Activated naive CD8-positive, alpha-beta T cell treated with anti-CD3 and anti-CD28 coated beads, Interleukin-2, amount 10 ng/mL, durations not matched to agents 7 days and 5 days (primary cell): ENCODE measurements around the gene RPS6KA5. TPM values are rescaled to one million over a fixed set of nuclear protein-coding genes. Genes with fewer than 3 reads are reported as not detected.

Experiments
- ATAC-seq: fragments of 150-1000 bp; cut with Tn5 transposase; one replicate; pipeline ENCODE4 v1.10.0; 2021; ENCODE audit warnings: low read depth, moderate library complexity
- POLR2A ChIA-PET: fragments of 350-600 bp; sonication (Branson Sonifier 250); formaldehyde crosslinking; loops from one replicate; lab custom pipeline; 2021; ENCODE audit warnings: antibody characterized with exemption; lab: Charles Lee
- DNase-seq: peaks from one replicate; pipeline ENCODE4 v3.0.0; 2021
- H3K27ac Mint-ChIP-seq: one replicate; pipeline ENCODE4 v1.8.0; 2022; ENCODE audit warnings: mild to moderate bottlenecking, mixed read lengths
- H3K27me3 Mint-ChIP-seq: one replicate; pipeline ENCODE4 v1.8.0; 2022; ENCODE audit warnings: mild to moderate bottlenecking, moderate library complexity, mixed read lengths
- H3K36me3 Mint-ChIP-seq: one replicate; pipeline ENCODE4 v1.8.0; 2021; ENCODE audit warnings: mild to moderate bottlenecking, mixed read lengths
- H3K4me1 Mint-ChIP-seq: one replicate; pipeline ENCODE4 v1.8.0; 2021; ENCODE audit warnings: mixed read lengths
- H3K4me3 Mint-ChIP-seq: one replicate; pipeline ENCODE4 v1.8.0; 2022; ENCODE audit warnings: mild to moderate bottlenecking, moderate library complexity, mixed read lengths
- H3K9me3 Mint-ChIP-seq: one replicate; pipeline ENCODE4 v1.8.0; 2021; ENCODE audit warnings: mixed read lengths
- total RNA-seq, 2 experiments: library from RNA; stranded (reverse); gene quantifications; one replicate each; pipeline ENCODE4 v1.2.3, GENCODE V29; 2021

RPS6KA5 gene
- total RNA-seq, 2 experiments from 2014 or later, result 45.3 to 48.1 TPM

DNA sequence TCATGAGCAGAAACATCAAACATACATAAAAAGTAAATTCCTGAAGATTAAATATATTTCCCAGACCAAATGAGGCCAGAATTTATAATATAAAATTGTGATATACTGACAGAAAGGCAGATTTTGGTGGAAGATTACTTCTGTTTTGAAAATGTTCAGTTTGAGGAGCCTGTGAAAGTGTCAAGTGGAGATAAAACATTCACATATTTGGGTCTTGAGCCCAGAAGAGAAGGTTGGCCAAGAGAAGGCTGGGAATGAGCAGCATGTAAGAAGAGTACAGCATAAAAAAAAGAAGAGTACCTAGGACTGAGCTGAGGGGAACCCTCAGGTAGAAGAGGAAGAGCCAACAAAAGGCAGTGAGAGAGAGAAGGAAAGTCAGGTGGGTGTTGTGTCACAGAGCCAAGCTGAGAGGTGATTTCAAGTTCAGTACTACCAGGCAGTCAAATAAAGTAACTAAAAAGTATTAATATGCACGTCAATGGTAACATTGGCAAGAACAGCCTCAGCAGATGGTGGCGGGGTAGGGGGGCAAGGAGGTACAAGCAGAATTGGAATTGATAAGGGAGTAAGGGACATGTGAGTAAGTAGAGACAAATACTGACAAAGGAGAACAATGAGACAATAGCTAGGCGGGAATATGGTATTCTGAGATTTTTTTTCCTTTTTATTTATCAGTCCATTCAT lies 123.5 kb downstream of the RPS6KA5 start:
- Mint-ChIP-seq H3K4me3 (no peak overlapping the region), H3K27me3 (no peaks in the 10 kb centered on the region), H3K27ac (peak overlapping the region; percentile 44), H3K4me1 (peaks cover 2% of the 10 kb centered on the region), H3K36me3 (peaks cover 63% of the 10 kb centered on the region), H3K9me3 (peaks cover 16% of the 10 kb centered on the region)
- POLR2A ChIA-PET, result no interaction called here
- ATAC-seq (no peak), DNase-seq (no peak)

DNA sequence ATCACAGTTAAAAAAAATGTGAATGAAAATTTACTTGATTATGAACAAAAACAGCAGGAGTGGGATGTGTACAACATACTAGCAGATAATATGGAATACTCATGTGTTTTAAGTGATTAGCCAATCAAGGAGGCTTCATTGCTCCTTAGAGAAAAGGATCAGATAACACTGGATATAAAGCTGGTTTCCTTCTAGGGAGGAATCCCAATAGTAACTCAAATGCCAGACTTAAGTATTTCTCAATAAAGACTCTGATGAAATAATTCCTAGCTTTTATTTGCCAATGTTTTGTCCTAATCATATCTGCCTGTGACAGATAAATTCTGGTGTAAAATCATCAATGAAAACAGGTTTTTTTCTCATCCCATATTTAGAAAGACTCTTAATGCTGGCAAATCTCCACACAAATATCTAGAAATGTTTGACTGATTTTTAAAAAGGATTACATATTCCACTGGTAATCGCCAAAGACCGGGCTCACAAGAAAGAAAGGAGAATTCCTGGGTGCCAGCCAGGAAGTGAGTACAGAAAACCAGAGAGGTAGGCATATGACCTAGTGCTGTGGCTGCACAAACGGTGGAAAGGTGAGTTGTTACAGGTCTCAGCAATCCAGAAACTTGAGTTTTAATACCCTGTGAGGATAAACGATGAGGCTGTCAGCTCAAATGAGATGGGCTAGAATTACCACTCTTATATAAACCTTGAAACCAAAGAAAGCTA lies 135.7 kb downstream of the RPS6KA5 start:
- POLR2A ChIA-PET, result no interaction called here
- Mint-ChIP-seq H3K4me1 (peaks cover 2% of the 10 kb centered on the region), H3K36me3 (peaks cover 39% of the 10 kb centered on the region)

DNA sequence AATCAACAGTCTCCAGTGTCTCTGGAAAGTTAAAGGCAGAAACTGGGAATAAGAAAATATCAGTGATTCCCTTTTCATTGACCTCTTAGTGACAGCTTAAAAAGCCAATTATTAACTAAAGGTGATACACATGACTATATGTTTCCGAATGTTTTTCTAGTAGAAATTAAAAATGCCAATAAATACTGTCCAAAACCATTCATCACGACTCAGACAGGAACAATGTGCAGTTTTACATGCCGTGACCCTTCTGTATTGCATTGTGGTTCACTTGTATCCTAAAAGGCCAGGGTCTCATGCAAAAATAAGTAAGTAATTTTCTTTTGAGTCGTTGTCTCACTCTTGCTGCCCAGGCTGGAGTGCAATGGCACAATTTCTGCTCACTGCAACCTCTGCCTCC lies 138.3 kb downstream of the RPS6KA5 start:
- Mint-ChIP-seq H3K27me3 (no peaks in the 10 kb centered on the region), H3K4me1 (peaks cover 1% of the 10 kb centered on the region), H3K4me3 (no peak overlapping the region), H3K9me3 (peaks cover 1% of the 10 kb centered on the region), H3K27ac (no peak overlapping the region), H3K36me3 (peaks cover 57% of the 10 kb centered on the region)
- ATAC-seq (no peak), DNase-seq (no peak)
- POLR2A ChIA-PET, result no interaction called here

More for the DNA sequence above, 135.7 kb downstream of the RPS6KA5 start:
- H3K27ac Mint-ChIP-seq, result no peak overlapping the region
- no peak overlapping the region for H3K4me3 Mint-ChIP-seq
- no peak for ATAC-seq
- peaks cover 1% of the 10 kb centered on the region for H3K9me3 Mint-ChIP-seq
- no peaks in the 10 kb centered on the region for H3K27me3 Mint-ChIP-seq
- DNase-seq, result no peak

DNA sequence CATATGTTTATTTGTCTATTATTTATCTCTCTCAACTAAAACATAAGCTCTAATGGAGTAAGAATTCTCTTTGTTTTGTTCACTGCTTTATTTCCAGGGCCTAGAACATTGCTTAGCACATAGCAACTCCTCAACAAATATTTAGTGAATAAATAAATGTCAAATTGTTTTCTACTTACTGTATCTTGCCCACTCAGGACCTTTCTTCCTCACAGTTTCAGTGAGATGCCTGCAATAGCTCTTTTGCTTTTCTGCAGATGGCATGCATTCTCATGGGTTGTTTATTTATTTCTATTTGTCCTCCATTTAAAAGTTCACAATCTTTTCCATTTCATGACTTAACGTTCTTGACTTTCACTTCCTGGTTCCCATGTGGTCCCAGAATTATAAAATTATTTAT lies 149.3 kb downstream of the RPS6KA5 start:
- no peaks in the 10 kb centered on the region for H3K9me3 Mint-ChIP-seq
- no peak for ATAC-seq
- POLR2A ChIA-PET, result no interaction called here
- H3K36me3 Mint-ChIP-seq, result peaks cover 59% of the 10 kb centered on the region
- DNase-seq, result no peak
- H3K27ac Mint-ChIP-seq, result no peak overlapping the region
- H3K4me3 Mint-ChIP-seq, result no peak overlapping the region
- H3K27me3 Mint-ChIP-seq, result no peaks in the 10 kb centered on the region
- peaks cover 21% of the 10 kb centered on the region for H3K4me1 Mint-ChIP-seq

DNA sequence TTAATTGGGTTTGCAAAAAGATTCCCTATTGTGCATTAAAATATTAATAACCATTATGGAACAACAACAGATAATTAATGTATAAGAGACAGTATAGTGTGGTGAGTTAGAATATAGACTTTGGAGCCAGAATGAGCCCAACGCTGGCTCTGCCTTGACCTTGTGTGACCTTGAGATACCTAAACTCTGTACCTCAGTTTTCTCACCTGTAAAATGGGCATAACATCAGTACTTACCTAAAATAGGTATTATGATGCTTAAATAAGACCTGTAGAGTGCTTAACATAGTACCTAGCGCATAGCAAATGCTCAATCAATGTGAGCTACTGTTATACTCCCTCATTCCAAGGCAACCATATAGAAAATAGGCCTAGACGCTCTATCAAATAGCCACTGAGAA lies 153.3 kb downstream of the RPS6KA5 start:
- Mint-ChIP-seq H3K4me3 (no peak overlapping the region), H3K36me3 (peaks cover 42% of the 10 kb centered on the region), H3K9me3 (no peaks in the 10 kb centered on the region), H3K4me1 (peaks cover 24% of the 10 kb centered on the region), H3K27me3 (no peaks in the 10 kb centered on the region), H3K27ac (no peak overlapping the region)
- POLR2A ChIA-PET, result no interaction called here
- ATAC-seq (no peak), DNase-seq (no peak)

DNA sequence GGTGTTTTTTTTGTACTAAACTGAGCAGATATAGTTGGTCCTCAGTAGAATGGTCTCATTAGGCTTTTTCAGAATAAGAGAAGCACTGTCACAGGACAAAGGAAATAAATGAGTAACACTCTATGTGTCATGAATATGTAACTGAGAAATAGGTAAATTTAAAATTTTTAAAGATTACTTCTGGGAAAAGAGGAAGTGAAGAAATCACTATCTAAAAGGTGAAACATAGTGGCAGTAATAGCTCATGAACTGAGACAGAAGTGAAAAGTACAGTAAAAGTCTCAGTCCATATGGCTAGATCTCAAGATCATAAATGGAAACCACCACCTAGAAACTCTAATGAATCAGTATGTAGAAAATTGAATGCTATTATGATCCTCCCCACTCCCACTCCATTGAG lies 154.9 kb downstream of the RPS6KA5 start:
- Mint-ChIP-seq H3K4me1 (peaks cover 20% of the 10 kb centered on the region), H3K9me3 (no peaks in the 10 kb centered on the region), H3K4me3 (peak overlapping the region; percentile 30), H3K27ac (peak overlapping the region; percentile 35), H3K36me3 (peaks cover 31% of the 10 kb centered on the region), H3K27me3 (no peaks in the 10 kb centered on the region)
- no peak for DNase-seq
- POLR2A ChIA-PET, result no interaction called here
- ATAC-seq, result no peak

DNA sequence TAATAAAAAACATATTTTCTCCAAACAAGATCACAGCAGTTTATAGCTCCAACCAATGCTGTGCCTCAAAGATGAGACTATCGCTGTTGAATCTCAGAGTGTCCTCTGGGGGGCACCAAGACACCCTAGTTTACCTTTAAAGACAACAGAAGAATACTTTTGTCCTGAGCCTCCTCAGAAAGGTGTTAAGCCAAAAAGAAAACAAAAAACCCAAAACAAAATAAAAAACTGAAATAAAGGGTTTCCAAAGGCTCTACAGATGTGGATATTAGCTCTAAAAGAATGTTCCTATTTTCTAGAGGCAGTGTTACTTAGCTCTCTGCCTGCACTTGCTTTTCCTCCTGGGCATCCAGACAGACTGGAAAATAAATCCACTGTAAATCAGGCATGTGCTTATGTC lies 157.3 kb downstream of the RPS6KA5 start:
- Mint-ChIP-seq H3K27me3 (no peaks in the 10 kb centered on the region), H3K4me1 (peaks cover 17% of the 10 kb centered on the region), H3K4me3 (no peak overlapping the region), H3K36me3 (peaks cover 38% of the 10 kb centered on the region), H3K27ac (peak overlapping the region; percentile 46), H3K9me3 (no peaks in the 10 kb centered on the region)
- DNase-seq, result no peak
- peak; percentile 93 for ATAC-seq
- POLR2A ChIA-PET, result interaction anchor here (0.9 to 2.3 kb wide), 3 partner anchors 132 to 270 kb away, joined by 3 to 21 read pairs (median 4); partner anchors contain the start of gene DGLUCY

DNA sequence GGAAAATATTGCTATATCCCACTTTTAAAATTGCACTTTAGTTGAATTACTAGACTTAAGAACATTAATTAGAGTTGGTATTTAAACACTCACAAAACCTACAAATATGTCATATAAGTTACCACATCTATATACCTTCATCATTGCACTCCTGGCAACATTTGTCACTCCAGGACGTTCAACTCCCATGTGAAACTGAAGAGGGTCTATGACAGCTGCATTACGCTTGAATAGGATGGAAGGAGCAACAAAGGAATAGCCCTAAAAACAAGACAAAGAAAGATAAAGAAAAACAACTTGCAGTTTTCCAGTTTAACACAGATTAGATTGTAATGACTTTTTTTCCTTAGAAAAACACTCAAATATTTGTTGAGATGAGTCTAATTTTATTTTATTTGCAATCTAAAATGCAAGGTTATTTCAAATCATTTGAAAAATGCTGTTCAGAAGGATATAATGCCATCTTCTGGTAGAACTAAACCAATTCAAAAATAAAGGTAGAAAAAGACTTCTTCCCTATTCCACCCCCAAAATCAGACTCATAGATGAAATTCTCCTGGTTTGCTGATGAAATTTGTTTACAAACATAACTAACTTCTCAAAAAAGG lies 159.9 kb downstream of the RPS6KA5 start:
- no peaks in the 10 kb centered on the region for H3K27me3 Mint-ChIP-seq
- H3K9me3 Mint-ChIP-seq, result no peaks in the 10 kb centered on the region
- POLR2A ChIA-PET, result no interaction called here
- H3K27ac Mint-ChIP-seq, result no peak overlapping the region
- ATAC-seq (no peak), DNase-seq (no peak)
- H3K36me3 Mint-ChIP-seq, result peaks cover 36% of the 10 kb centered on the region
- H3K4me1 Mint-ChIP-seq, result peaks cover 5% of the 10 kb centered on the region
- H3K4me3 Mint-ChIP-seq, result no peak overlapping the region

DNA sequence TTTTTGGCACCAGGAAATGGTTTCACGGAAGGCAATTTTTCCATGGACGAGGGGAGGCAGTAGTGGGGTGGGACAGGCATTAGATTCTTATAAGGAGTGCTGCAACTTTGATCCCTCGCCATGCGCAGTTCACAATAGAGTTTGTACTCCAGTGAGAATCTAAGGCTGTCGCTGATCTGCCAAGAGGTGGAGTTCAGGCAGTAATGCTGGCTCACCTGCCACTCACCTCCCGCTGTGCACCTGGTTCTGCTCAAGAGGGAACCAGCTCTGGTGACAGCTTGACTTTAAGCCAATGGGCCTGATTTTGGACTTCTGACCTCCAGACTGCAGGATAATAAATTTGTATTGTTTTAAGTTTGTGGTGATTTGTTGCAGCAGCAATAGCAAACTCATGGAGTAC lies 163.4 kb downstream of the RPS6KA5 start:
- DNase-seq (no peak), ATAC-seq (no peak)
- Mint-ChIP-seq H3K4me3 (no peak overlapping the region), H3K27ac (no peak overlapping the region), H3K36me3 (peaks cover 37% of the 10 kb centered on the region), H3K4me1 (no peaks in the 10 kb centered on the region), H3K9me3 (no peaks in the 10 kb centered on the region), H3K27me3 (no peaks in the 10 kb centered on the region)
- POLR2A ChIA-PET, result interaction anchor here (0.6 kb wide), 1 partner anchor 114 kb away, joined by 3 read pairs; no protein-coding TSS in a partner anchor

DNA sequence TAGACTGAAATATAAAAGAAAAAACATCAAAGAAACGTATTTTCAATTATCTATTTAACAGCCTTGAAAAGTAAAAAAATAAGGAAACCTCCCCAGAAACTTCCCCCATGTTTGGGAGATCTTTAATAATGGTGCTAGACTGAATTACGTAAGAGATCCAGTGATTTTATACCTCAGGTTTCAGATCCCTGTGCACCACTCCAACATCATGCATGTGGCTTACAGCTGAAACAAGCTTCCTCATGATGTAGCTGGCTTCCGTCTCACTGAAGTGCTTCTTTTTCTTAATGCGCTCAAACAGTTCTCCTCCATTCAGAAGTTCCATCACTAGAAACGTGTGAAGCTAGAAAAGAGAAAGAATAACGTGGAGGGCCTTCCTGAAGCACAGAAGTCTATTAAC lies 166.2 kb downstream of the RPS6KA5 start:
- ATAC-seq, result no peak
- Mint-ChIP-seq H3K27me3 (no peaks in the 10 kb centered on the region), H3K4me1 (no peaks in the 10 kb centered on the region), H3K36me3 (peaks cover 33% of the 10 kb centered on the region), H3K27ac (no peak overlapping the region), H3K9me3 (no peaks in the 10 kb centered on the region), H3K4me3 (no peak overlapping the region)
- no peak for DNase-seq
- POLR2A ChIA-PET, result no interaction called here

DNA sequence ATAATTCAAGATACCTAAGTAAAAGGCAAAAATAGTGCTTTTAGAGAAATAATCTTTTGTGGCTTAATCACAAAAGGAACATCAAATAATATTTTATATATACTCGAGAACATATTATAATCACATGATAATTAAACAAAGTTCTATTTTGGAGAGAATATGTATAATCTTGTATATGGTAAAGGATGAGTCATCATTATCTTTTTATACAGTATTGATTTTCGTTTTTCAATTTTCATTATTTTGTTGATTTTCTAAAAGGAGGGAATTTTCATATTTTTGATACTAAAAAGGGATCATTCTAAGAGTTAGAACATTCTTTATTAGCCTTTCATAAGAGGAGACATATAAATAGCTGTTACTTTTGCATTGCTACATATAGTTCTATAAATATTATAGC lies 166.9 kb downstream of the RPS6KA5 start:
- Mint-ChIP-seq H3K9me3 (no peaks in the 10 kb centered on the region), H3K4me3 (no peak overlapping the region), H3K27me3 (no peaks in the 10 kb centered on the region), H3K4me1 (no peaks in the 10 kb centered on the region), H3K27ac (no peak overlapping the region), H3K36me3 (peaks cover 28% of the 10 kb centered on the region)
- no peak for DNase-seq
- POLR2A ChIA-PET, result no interaction called here
- no peak for ATAC-seq

DNA sequence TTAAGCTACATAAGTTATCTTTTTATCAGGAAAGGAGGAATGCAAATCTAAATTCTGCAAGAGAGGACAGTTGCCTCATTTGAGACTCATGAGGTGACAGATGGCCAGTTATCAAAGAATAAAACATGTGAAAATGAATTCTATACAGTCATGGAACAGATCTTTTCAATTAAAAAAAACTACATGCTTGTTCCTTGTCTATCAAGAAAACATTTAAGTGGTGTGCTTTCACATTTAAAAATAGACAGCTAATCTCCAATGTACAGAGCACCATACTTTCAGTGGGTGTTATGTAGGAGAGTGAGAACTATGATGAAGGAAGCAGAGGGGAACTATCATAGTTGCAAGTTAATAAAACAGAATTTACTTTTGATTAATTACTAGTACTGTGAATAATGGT lies 167.5 kb downstream of the RPS6KA5 start:
- no peak for DNase-seq
- H3K9me3 Mint-ChIP-seq, result no peaks in the 10 kb centered on the region
- no peaks in the 10 kb centered on the region for H3K27me3 Mint-ChIP-seq
- no peak overlapping the region for H3K4me3 Mint-ChIP-seq
- POLR2A ChIA-PET, result no interaction called here
- peaks cover 26% of the 10 kb centered on the region for H3K36me3 Mint-ChIP-seq
- ATAC-seq, result no peak
- H3K27ac Mint-ChIP-seq, result no peak overlapping the region
- no peaks in the 10 kb centered on the region for H3K4me1 Mint-ChIP-seq

DNA sequence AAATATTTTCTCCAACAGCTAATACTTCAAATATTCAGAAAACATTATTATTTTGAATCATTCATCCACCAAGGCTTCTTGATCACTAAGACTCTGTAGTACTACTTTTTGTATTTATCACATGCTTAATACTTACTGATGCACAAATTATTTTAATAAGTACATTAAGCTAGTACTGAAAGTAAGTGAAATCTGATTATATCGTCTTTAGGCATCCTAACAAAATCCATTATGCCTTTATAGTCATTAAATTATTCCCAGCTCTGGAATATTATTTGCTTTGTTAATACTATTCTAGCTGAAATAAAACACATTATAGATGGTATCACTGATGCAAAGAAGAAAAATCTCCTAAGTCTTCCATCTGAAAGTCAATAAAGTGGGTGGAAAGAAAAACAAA lies 169.1 kb downstream of the RPS6KA5 start:
- H3K27ac Mint-ChIP-seq, result no peak overlapping the region
- H3K9me3 Mint-ChIP-seq, result no peaks in the 10 kb centered on the region
- ATAC-seq (no peak), DNase-seq (no peak)
- POLR2A ChIA-PET, result no interaction called here
- H3K36me3 Mint-ChIP-seq, result peaks cover 15% of the 10 kb centered on the region
- H3K4me3 Mint-ChIP-seq, result no peak overlapping the region
- no peaks in the 10 kb centered on the region for H3K27me3 Mint-ChIP-seq
- no peaks in the 10 kb centered on the region for H3K4me1 Mint-ChIP-seq
